Uterus (tissue), 2 donors: ENCODE measurements around the gene PSME2.

Experiments used
- CTCF ChIP-seq, 4 experiments: fragments of 200-600 bp in 2 of 4; fragments of 450-650 bp in 2 of 4; sonication (generic) in 2 of 4; IDR thresholded peaks; one replicate each; pipeline ENCODE4 v1.5.1; 2016 to 2019; ENCODE audit warnings: antibody characterized with exemption in 4 of 4, mild to moderate bottlenecking in 2 of 4, moderate library complexity in 1 of 4
- POLR2A ChIP-seq, 2 donors: fragments of 450-650 bp; IDR thresholded peaks; one replicate each; pipeline ENCODE4 v1.6.1; 2016; ENCODE audit warnings: antibody characterized with exemption in 2 of 2, mild to moderate bottlenecking in 1 of 2, moderate library complexity in 1 of 2

GRCh38 chr14:24159777-24160498 lies 13.5 kb upstream of the PSME2 start:
- TF ChIP-seq POLR2A (IDR thresholded peaks at IDR 0.05): no peak
- no peak for TF ChIP-seq CTCF (IDR thresholded peaks at IDR 0.05)
